T-cell (primary cell): ENCODE measurements around the gene TAS2R19. TPM values are rescaled to one million over a fixed set of nuclear protein-coding genes. Genes with fewer than 3 reads are reported as not detected.
"Not testable (repeated sequence)": the region's sequence is repeated elsewhere in the genome, so short reads cannot be mapped to it uniquely, and the experiment has no call there.

ENCODE experiments used
- ATAC-seq, 4 experiments: fragments of 200-7000 bp in 3 of 4; fragments of 150-1000 bp in 1 of 4; cut with Tn5 transposase; replicated peaks in 1 of 4; 1 replicate in 3 of 4; 2 replicates in 1 of 4; pipeline ENCODE4 v1.10.0; 2021; ENCODE audit warnings: moderate library complexity in 3 of 4, mild to moderate bottlenecking in 2 of 4, moderate number of reproducible peaks in 1 of 4
- CTCF ChIA-PET, 2 donors: fragments of 300-600 bp; sonication (Branson Sonifier 250); formaldehyde crosslinking; loops; one replicate each; lab custom pipeline; 2022; ENCODE audit warnings: antibody characterized with exemption in 2 of 2; lab: Charles Lee
- POLR2A ChIA-PET, 2 donors: fragments of 300-600 bp; sonication (Branson Sonifier 250); formaldehyde crosslinking; loops; one replicate each; lab custom pipeline; 2022; ENCODE audit warnings: antibody characterized with exemption in 2 of 2; lab: Charles Lee
- DNase-seq, 35 experiments: peaks; one replicate each; pipeline versions ENCODE4 v3.0.0 to v3.0.0-alpha.2; 2013 to 2023
- H3K27ac ChIP-seq: one replicate; pipeline ENCODE4 v1.5.1; 2013; ENCODE audit warnings: low read length
- H3K27me3 ChIP-seq, 2 experiments: replicated peaks in 1 of 2; 1 replicate in 1 of 2; 2 replicates in 1 of 2; pipeline versions ENCODE4 v1.6.1 to v1.7.0; 2013; ENCODE audit warnings: low read length in 1 of 2, mixed read lengths in 1 of 2; ENCODE audit not compliant: control insufficient read depth in 2 of 2, insufficient read depth in 2 of 2; ENCODE audit errors: extremely low read depth in 1 of 2
- H3K36me3 ChIP-seq, 2 donors: 1 replicate in 1 of 2; 2 replicates in 1 of 2; pipeline versions ENCODE4 v1.6.1 to v1.7.0; 2013; ENCODE audit warnings: low read length in 1 of 2; ENCODE audit not compliant: control insufficient read depth in 2 of 2, insufficient read depth in 1 of 2; ENCODE audit errors: extremely low read depth in 1 of 2
- H3K4me1 ChIP-seq, 2 experiments: 1 replicate in 1 of 2; 2 replicates in 1 of 2; pipeline versions ENCODE4 v1.6.1 to v1.7.0; 2013; ENCODE audit warnings: low read length in 2 of 2, mixed read lengths in 1 of 2; ENCODE audit not compliant: insufficient read depth in 2 of 2, control insufficient read depth in 1 of 2; ENCODE audit errors: extremely low read depth in 1 of 2
- H3K4me3 ChIP-seq, 2 donors: 1 replicate in 1 of 2; 2 replicates in 1 of 2; pipeline versions ENCODE4 v1.5.1 to v1.7.0; 2013; ENCODE audit warnings: mild to moderate bottlenecking in 2 of 2, low read length in 1 of 2, moderate library complexity in 1 of 2; ENCODE audit not compliant: control insufficient read depth in 1 of 2; ENCODE audit errors: extremely low read depth in 1 of 2
- H3K9me3 ChIP-seq: 2 replicates; pipeline ENCODE4 v1.7.0; 2013
- H3K27ac Mint-ChIP-seq, 2 donors: one replicate each; pipeline ENCODE4 v1.8.0; 2020 to 2021; ENCODE audit warnings: mild to moderate bottlenecking in 2 of 2, mixed read lengths in 2 of 2
- H3K27me3 Mint-ChIP-seq, 2 donors: one replicate each; pipeline ENCODE4 v1.8.0; 2021 to 2022; ENCODE audit warnings: mixed read lengths in 2 of 2
- H3K36me3 Mint-ChIP-seq: one replicate; pipeline ENCODE4 v1.8.0; 2021; ENCODE audit warnings: mixed read lengths
- H3K4me1 Mint-ChIP-seq, 3 donors: one replicate each; pipeline ENCODE4 v1.8.0; 2020 to 2022; ENCODE audit warnings: mixed read lengths in 3 of 3, mild to moderate bottlenecking in 1 of 3
- H3K4me3 Mint-ChIP-seq, 3 donors: one replicate each; pipeline ENCODE4 v1.8.0; 2020 to 2022; ENCODE audit warnings: mild to moderate bottlenecking in 3 of 3, mixed read lengths in 3 of 3, moderate library complexity in 3 of 3
- H3K9me3 Mint-ChIP-seq, 3 donors: one replicate each; pipeline ENCODE4 v1.8.0; 2020 to 2022; ENCODE audit warnings: mixed read lengths in 3 of 3
- WGBS: methylation state at CpG from one replicate; pipeline ENCODE4 v1.1.5; 2013; ENCODE audit warnings: missing lambda C conversion rate; ENCODE audit not compliant: insufficient coverage; 5-methylcytosine and 5-hydroxymethylcytosine counted together
- total RNA-seq, 35 experiments: library from RNA in 6 of 35; stranded (reverse) in 6 of 35; fragments of 120-200 nt in 1 of 35; gene quantifications; one replicate each; pipeline versions ENCODE4 v1.2.1 to v1.2.4 and lab custom pipeline; 2013 to 2026

The TAS2R19 gene, protein sequence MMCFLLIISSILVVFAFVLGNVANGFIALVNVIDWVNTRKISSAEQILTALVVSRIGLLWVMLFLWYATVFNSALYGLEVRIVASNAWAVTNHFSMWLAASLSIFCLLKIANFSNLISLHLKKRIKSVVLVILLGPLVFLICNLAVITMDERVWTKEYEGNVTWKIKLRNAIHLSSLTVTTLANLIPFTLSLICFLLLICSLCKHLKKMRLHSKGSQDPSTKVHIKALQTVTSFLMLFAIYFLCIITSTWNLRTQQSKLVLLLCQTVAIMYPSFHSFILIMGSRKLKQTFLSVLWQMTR
- total RNA-seq: 1 to 10 TPM; 1.4 to 6.7 (median 2.4) TPM
- 7.3 TPM for total RNA-seq (2013)
- 0.30 to 4.0 (median 1.4) reads per million in 29 experiments for total RNA-seq (lab: John Stamatoyannopoulos, UW)

DNA sequence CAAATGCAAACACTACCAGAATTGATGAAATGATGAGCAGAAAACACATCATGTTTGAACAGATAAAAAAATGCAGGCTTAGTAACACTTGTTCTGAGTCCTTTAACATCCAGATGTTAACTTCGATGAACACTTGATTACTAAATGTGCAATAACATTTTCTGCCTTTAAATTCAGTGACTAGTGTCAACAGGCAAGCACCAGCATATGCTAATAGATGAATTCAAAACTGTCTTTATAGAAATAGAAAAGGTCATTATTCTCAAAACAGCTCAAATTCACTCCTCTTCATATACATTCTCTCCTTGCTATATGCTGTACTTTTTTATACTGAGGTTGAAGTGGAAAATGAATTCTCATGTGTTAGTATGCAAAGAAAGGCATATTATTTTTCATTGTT, at the start of gene TAS2R19:
Gene TAS2R19 (minus strand): TSS at position 101 of the 400 bp plus-strand sequence. CDS start 49 bp downstream, at position 52.
- WGBS: no CpG with 5 or more reads among the region's 1 CpG
- Histone ChIP-seq H3K27me3 (no peaks in the 10 kb centered on the region), H3K4me3 (no peak within 1 kb of the TSS), H3K27ac (no peak within 1 kb of the TSS), H3K9me3 (no peaks in the 10 kb centered on the region), H3K4me1 (no peaks in the 10 kb centered on the region), H3K36me3 (peaks cover 0 to 3% of the 10 kb centered on the region in 2 donors)
- peaks cover 0 to 2% (median 0%) of the 10 kb centered on the region in 3 donors for H3K4me1 Mint-ChIP-seq
- DNase-seq (no peak), ATAC-seq (no peak)
- peaks cover 5 to 7% (median 5%) of the 10 kb centered on the region in 3 donors for H3K9me3 Mint-ChIP-seq
- no peak within 1 kb of the TSS for H3K27ac Mint-ChIP-seq
- ChIA-PET CTCF (no interaction called here), POLR2A (no interaction called here)
- no peak within 1 kb of the TSS for H3K4me3 Mint-ChIP-seq
- peaks cover 45% of the 10 kb centered on the region for H3K36me3 Mint-ChIP-seq
- H3K27me3 Mint-ChIP-seq: no peaks in the 10 kb centered on the region

DNA sequence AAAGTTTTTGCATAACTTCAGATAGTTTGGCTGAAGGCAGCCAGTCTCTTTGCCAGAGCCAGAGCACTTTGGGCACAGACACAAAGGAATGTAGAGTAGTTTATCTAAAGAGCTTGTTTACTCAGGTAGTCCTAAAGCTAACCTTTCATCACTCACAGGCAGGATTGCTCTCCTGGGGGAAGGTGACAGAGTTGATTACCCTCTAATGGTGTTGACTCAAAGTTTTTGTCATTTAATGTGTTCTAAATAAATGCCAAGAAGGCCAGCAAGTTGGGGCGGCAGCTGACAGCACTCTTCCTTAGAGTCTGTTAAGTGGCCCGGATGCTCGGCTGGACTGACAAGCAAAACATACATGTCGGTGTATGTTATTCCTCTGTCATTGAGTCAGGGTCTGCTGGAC, 49.0 kb upstream of the TAS2R19 start:
- CTCF ChIA-PET: no interaction called here
- Mint-ChIP-seq H3K4me1 (peaks cover 0 to 23% (median 7%) of the 10 kb centered on the region in 3 donors), H3K27ac (no peak overlapping the region), H3K4me3 (no peak overlapping the region), H3K9me3 (peaks cover 0 to 3% (median 0%) of the 10 kb centered on the region in 3 donors), H3K36me3 (peaks cover 56% of the 10 kb centered on the region), H3K27me3 (no peaks in the 10 kb centered on the region)
- ATAC-seq (no peak), DNase-seq (no peak)
- 50% methylated on average over 2 of the region's 4 CpGs for WGBS
- Histone ChIP-seq H3K4me3 (no peak overlapping the region), H3K9me3 (no peaks in the 10 kb centered on the region), H3K27me3 (no peaks in the 10 kb centered on the region), H3K27ac (no peak overlapping the region), H3K4me1 (peaks cover 0 to 2% of the 10 kb centered on the region in 2 experiments), H3K36me3 (no peaks in the 10 kb centered on the region)
- POLR2A ChIA-PET: no interaction called here

DNA sequence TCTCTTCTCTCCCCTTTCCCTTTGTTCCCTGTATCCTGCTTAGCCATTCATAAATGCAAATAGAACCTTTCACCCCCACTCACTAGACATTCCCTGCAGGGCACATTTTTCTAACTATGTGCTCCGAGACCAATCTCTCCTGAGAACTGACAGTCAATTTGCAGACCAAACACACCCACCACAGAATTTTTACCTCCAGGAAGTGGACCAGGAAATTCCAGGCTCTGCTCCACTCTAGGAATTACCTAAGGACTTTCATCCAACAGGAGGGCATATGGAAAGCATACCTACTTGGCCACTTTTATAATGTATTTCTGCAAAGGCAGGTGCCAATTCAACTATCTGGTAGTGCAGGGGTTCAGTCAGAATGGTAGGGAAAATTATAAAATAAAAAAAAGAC, 48.6 kb upstream of the TAS2R19 start:
- Mint-ChIP-seq H3K4me1 (peaks cover 0 to 21% (median 6%) of the 10 kb centered on the region in 3 donors), H3K4me3 (no peak overlapping the region)
- CTCF ChIA-PET: no interaction called here

DNA sequence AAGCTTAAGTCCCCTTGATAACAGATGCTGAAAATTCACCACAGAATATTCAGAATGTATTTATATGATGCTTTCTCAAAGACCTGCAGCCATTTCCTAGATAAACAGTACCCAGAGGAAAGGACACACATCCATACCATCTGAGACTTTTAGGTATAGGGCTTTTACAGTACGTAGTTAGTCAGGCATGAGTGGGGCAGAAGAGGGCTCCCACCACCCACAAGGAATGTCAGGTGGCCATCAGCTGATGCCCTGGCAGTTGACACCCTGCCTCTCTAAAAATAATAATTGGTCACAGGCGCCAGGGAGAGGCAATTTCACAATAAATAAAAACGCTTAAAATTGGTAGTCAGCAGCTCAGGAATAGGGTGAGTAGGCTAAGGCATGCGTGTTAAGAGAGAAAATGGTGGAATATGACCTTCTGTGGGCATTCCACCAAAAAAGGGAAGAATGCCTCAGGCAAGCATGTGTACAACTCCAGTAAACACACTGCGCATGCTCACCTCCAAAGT, 47.5 kb upstream of the TAS2R19 start:
- no peak overlapping the region for H3K4me3 ChIP-seq
- Mint-ChIP-seq H3K36me3 (peaks cover 56% of the 10 kb centered on the region), H3K4me1 (peaks cover 0 to 19% (median 10%) of the 10 kb centered on the region in 3 donors), H3K9me3 (peaks cover 0 to 3% (median 0%) of the 10 kb centered on the region in 3 donors), H3K4me3 (no peak overlapping the region), H3K27me3 (no peaks in the 10 kb centered on the region), H3K27ac (no peak overlapping the region)
- ChIA-PET CTCF (interaction anchor here in 1 of 2 donors (0.5 kb wide), 1 partner anchor 756 kb away, joined by 6 read pairs; no protein-coding TSS in a partner anchor), POLR2A (no interaction called here)
- peaks cover 0 to 2% of the 10 kb centered on the region in 2 experiments for H3K4me1 ChIP-seq
- no peaks in the 10 kb centered on the region for H3K9me3 ChIP-seq
- WGBS: 0% methylated on average over 1 of the region's 5 CpGs
- H3K27ac ChIP-seq: no peak overlapping the region
- H3K27me3 ChIP-seq: no peaks in the 10 kb centered on the region
- ATAC-seq (no peak), DNase-seq (no peak)
- H3K36me3 ChIP-seq: no peaks in the 10 kb centered on the region

More for the DNA sequence above, 48.6 kb upstream of the TAS2R19 start:
- Histone ChIP-seq H3K27ac (no peak overlapping the region), H3K36me3 (no peaks in the 10 kb centered on the region), H3K4me1 (peaks cover 0 to 2% of the 10 kb centered on the region in 2 experiments), H3K9me3 (no peaks in the 10 kb centered on the region), H3K4me3 (no peak overlapping the region), H3K27me3 (no peaks in the 10 kb centered on the region)
- Mint-ChIP-seq H3K27ac (no peak overlapping the region), H3K9me3 (peaks cover 0 to 3% (median 0%) of the 10 kb centered on the region in 3 donors), H3K27me3 (no peaks in the 10 kb centered on the region), H3K36me3 (peaks cover 56% of the 10 kb centered on the region)
- POLR2A ChIA-PET: no interaction called here
- ATAC-seq (no peak), DNase-seq (no peak)
- no CpG with 5 or more reads among the region's 1 CpG for WGBS

DNA sequence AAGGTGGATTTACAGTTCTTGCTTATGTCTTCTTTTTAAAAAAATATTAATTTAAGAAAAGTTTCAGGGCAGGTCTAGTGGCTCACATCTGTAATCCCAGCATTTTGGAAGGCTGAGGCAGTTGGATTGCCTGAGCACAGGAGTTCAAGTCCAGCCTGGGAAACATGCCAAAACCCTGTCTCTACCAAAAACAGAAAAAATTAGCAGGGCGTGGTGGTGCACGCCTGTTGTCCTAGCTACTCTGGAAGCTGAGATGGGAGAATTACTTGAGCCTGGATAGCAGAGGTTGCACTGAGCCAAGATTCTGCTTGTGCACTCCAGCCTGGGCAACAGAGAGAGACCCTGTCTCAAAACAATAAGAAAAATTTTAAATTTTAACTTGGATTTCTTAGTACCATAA, 45.1 kb upstream of the TAS2R19 start:
- H3K9me3 ChIP-seq: no peaks in the 10 kb centered on the region
- H3K27ac ChIP-seq: no peak overlapping the region
- no peak overlapping the region for H3K4me3 ChIP-seq
- peaks cover 46% of the 10 kb centered on the region for H3K36me3 Mint-ChIP-seq
- CTCF ChIA-PET: no interaction called here
- H3K27me3 ChIP-seq: no peaks in the 10 kb centered on the region
- DNase-seq (no peak), ATAC-seq (no peak)
- H3K27me3 Mint-ChIP-seq: no peaks in the 10 kb centered on the region
- peaks cover 7 to 22% (median 21%) of the 10 kb centered on the region in 3 donors for H3K4me1 Mint-ChIP-seq
- H3K4me1 ChIP-seq: peaks cover 0 to 2% of the 10 kb centered on the region in 2 experiments
- no peak overlapping the region for H3K27ac Mint-ChIP-seq
- no CpG with 5 or more reads among the region's 2 CpGs for WGBS
- no peak overlapping the region for H3K4me3 Mint-ChIP-seq
- H3K9me3 Mint-ChIP-seq: peaks cover 0 to 3% (median 0%) of the 10 kb centered on the region in 3 donors
- no peaks in the 10 kb centered on the region for H3K36me3 ChIP-seq
- POLR2A ChIA-PET: no interaction called here

DNA sequence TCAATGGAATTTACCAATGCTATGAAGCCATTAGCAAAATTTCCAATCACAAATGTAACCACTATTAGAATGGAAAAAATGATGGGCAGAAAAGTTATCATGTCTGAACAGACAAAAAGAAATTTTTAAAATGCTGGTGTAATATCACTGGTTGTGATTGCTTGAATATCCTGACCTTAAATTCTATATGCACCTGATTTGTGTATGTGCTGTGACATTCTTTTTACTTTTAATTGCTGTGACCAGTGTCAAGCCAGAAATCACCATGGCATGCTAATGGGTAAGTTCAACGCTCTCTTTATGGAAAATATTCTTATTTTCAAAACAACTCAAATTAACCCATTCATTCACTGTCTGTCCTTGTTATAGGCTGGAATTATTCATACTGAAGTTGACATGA, 39.8 kb upstream of the TAS2R19 start, which contains the start of gene TAS2R46:
Gene TAS2R46 (minus strand): TSS at position 101 of the 400 bp plus-strand sequence. CDS start 0 bp downstream, at position 101.
- H3K36me3 Mint-ChIP-seq: peaks cover 30% of the 10 kb centered on the region

More for the DNA sequence above, 39.8 kb upstream of the TAS2R19 start, which contains the start of gene TAS2R46:
- H3K9me3 ChIP-seq, H3K36me3 ChIP-seq, H3K4me3 Mint-ChIP-seq, H3K27ac Mint-ChIP-seq, H3K9me3 Mint-ChIP-seq, DNase-seq, H3K27me3 ChIP-seq, H3K27me3 Mint-ChIP-seq, CTCF ChIA-PET, H3K27ac ChIP-seq, H3K4me3 ChIP-seq, ATAC-seq, H3K4me1 ChIP-seq, POLR2A ChIA-PET: not testable (repeated sequence)
- no CpG with 5 or more reads among the region's 1 CpG for WGBS
- H3K4me1 Mint-ChIP-seq: peaks cover 13 to 35% (median 23%) of the 10 kb centered on the region in 3 donors
